ENCODE data around the gene MAST4.

The MAST4 gene

DNA sequence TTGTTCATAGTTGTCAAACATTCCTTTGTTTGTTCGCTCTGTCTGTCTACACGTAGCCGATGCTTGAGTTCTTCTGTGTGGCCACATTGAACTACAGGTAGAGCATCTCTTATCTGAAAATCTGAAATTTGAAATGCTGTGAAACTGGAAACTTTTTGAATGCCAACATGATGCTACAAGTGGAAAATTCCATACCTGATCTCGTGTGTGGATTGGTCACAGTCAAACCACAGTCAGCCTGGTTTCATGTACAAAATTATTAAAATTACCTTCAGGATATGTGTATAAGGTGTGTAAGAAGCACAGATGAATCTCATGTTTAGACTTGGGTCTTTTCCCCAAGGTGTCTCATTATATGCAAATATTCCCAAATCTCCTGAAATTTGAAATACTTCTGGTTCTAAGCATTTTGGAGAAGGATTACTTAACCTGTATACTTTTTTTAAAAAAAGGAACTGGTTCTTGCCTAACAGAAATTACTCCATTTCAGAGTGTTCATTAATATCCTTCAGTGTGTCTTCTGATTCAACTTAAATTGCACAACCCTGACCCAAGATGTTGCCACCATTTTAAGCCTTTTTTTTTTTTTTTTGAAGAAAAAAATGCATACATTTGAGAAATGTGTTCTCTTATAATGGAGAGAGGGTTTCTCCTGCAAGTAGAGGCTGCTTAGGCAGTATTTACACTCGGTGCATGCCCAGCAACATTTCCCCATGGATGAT lies 254.3 kb downstream of the MAST4 start:
- DNase-seq, result no peak

DNA sequence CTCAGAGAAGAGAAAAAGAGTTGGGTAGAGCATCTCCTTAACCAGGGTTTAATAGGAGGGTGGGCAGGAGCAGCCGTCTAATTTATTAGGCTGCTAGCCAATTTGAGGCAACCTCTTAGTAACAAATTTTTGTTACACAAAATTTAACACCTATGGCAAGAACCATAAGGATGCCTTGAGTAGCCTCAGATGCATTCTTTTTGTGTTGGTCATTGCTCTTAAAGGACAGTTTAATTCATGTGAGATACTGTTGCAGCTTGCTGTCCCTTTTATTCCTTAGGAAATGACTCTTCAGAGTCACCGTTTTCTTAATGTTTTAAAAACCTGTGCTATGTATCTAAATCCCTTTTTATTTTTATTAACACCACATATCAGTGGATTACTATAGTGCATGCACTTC lies 255.1 kb downstream of the MAST4 start:
- DNase-seq, result no peak

DNA sequence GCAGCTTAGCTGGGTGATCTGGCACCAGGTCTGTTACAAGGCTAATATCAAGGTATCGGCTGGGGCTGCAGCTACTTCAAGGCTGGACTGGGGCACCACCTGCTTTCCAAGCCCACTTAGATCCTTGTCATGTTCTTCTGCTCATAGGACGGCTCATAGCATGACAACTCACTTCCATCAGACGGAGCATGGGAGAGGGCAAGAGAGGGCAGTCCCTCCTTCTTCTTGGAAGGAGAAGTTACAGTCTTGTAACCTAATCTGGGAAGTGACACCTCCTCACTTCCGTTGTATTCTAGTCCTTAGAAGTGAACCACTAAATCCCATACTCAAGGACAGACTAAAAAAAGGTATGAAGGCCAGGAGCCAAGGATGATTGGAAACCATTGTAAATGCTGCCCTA lies 258.2 kb downstream of the MAST4 start:
- DNase-seq, result no peak

DNA sequence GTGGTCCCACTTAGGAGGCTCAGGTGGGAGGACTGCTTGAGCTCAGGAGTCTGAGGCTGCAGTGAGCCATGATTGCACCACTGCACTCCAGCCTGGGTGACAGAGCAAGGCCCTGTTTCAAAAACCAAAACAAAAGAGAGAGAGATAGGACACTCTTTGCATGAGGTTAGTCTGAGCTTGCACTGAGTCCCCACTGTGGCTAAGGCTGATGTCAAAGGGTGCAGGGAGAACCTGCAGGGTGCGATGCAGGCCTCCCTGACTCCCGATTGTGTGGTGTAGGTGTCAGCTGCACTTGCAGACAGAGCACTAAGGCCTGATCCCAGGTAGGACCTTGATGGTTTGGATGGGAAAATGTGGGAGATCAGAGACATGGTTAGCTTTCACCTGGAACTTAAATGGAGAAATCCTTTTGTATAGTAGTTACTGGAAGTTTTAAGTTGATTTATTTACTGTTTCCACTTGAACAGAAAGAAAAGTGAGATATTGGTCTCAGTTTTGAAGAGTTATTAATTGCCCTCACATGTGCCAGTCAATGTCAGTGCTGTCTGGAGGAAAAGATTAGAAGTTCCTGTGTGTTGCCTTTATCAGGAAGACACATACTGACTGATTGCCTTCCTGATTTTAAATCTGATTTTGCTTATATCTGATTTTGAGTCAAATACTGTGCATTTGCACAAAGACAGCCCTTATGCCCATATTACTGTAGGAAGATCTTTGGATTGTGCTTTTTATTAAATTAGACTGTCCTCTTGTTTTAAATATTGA lies 260.0 kb downstream of the MAST4 start:
- DNase-seq, result no peak

DNA sequence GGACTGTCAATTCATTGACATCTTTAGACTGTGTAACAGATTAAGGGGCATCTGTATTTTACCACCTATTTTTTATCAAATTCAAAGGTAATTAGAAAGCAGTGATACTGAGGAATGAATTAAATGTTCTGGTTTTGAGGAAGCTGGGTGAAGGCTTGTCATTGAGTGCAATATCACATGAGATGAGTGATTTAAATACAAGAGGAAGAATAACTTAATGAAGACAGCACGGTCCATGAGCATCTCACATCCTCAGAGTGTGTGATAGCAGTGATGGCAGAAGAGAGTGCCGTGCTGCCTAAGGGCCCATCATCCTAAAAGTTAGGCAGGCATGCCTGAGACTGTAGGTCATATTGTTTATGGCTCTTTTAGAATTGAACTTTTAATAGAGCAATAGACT lies 263.3 kb downstream of the MAST4 start:
- DNase-seq, result no peak

DNA sequence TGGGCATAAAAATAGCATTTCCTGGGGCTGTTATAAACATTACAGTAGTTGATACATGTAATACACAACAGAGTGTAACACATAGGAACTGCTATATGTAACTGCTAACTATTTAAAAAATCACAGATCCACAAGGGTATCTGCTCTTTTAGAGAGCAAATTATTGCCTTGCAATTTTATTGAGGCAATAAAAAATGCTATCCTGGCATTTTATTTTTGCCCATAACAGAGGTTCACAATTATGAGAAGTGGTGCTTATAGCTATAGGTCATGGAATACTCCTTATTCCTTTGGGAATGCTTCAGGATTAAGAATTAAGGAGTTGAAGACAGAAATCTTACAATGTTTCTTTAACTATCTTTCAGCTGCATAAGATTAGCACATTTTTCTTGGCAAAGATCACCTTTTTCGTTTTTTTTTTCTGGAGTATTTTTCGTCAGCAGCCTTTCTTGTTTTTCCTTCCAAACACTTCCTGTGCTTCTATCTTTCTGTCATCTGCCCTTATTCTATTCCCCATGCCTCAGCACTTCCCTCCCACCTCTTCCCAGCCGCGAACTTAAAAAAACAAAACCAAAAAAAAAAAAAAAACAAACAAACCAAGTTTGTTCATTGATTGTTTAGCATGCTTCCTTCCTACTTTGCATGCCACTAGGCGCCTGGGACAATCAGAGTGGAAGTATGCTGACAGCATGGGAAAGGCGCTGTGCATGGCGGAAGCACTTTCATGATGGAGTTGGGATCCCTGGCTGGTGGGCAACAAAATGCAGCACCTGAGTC lies 264.2 kb downstream of the MAST4 start:
- no peak for DNase-seq

DNA sequence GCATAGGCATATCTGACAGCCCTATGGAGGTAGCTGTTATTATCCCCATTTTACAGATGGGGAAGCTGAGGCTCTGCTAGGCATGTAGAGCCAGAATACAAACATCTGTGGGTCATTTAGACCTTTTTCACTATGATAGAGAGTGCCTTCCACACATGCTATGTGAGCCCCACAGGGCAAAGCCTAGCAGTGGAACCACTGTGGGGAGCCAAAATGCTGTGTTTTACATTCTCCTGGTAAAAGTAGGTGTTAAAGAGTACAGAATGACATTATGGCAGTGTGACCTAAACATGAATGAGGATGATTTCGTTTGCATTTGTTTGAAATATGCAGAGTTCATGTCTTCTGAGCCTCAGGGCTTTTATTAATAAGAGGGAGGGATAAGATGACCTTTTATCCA lies 265.2 kb downstream of the MAST4 start:
- no peak for DNase-seq

DNA sequence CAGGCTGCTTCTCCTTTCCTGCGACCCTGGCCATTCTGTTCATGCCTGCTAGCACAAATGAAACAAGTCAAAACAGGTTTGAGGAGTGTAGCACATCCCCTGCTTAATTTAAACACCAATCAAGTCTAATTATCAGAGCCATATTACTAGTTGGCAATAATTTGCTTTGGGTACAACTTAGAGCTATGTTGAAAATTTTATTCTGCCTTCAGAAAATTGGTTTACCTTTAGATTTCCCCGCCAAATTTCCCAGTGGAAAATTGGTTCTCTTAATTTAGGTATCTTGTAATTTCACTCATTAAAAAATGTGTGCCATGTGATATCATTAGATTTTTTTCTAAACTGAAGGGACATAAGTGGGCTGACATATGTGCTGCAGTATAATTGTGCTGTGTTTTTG lies 265.8 kb downstream of the MAST4 start:
- DNase-seq, result no peak

DNA sequence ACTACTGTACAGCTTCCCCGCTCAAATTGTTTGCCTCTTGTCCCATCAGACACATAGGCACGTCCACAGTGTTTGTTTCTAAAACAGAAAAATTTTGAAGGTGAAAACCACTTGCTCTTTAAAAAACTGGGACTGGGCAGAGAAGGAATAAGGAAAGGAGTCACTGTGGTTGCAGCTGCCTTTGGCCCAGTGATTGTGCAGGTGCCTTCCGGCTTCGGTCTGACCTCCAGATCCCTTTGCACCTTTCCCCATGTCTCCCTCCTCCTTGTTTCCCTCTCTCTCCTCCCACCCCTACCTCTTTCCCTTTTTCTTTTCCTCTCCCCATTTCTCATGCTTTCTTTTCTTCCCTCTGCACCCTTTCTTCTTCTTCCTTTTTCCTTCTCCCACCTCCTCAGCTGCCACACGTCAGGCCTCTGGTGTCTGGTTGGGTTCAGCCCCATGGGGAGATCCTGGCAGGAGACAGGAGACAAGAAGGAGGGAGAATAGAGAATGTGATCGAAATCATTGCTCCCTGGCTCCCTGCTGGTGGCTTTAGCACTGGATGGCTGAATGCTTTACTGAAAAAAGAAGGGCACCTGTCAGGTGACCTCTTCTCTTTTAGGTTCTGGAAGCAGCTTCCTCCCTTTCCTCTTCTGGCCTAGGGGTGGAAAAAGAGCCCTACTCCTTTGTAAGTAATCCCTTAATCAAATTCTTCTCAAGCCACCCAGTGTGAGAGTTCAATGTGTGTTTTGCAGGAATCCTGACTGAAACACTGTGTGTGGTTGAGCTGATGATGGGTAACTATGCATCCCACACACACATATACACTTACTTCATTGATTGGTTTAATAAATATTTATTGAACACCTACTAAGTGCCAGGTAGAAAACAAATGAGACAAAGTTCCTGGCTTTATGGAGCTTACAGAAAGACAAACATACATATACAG lies 267.3 kb downstream of the MAST4 start:
- no peak for DNase-seq

DNA sequence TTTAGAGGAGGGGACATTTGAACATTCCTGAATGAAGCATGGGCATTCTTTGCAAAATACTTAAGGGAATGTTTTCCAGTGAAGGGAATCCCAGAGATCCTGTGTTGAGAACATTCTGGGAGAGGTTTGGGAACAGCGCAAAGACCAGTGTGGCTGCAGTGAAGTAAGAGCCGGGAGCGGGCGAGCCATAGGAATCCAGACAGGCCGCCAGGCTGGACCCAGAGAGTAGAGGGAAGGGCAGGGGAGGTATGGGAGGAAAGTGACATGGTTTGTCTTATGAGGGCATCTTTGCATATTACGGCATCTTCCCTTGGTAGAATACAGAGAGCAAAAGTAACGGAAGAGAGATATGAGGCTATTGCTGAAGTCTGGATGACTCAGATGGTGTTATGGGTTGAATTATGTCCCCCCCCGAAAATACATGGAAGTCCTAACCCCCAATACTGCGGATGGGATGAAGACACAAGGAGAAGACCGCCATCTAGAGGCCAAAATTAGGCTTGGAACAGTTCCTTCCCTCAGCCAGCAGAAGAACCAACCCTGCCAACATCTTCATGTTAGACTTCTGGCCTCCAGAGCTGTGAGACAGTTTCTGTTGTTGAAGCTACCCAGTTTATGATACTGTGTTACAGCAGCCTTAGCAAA lies 268.2 kb downstream of the MAST4 start:
- no peak for DNase-seq

DNA sequence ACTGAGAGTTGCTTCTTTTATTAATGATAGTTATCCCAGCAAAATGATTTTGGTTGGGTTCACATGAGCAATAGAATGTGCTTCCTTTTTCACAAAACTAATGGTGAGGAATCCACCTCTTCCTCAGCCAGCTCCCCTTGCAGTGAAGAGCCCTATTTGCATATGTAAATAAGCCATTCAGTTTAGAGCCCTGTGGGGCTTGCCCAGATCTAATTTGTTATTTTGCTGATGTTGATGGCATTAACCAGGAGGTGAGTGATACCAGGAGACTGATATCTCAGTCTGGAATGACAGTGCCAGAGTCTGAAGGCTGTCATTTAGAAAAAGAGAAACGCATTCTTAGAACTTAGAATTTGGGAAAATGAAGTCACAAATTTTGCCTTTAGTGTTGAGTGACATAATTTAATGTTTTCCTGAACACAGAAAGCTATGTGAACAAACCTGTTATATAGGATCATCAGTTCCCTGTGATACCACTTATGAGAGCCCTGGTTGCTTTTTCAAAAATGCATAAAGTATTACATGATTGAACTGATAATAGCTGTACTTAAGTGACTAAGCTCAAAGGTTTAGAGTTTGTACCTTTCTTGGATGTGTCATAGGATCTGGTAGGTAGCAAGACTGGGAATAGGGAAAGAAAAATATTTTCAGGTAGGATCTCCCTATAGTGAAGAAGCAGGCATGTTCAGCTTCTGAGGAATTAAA lies 271.6 kb downstream of the MAST4 start:
- DNase-seq, result no peak

DNA sequence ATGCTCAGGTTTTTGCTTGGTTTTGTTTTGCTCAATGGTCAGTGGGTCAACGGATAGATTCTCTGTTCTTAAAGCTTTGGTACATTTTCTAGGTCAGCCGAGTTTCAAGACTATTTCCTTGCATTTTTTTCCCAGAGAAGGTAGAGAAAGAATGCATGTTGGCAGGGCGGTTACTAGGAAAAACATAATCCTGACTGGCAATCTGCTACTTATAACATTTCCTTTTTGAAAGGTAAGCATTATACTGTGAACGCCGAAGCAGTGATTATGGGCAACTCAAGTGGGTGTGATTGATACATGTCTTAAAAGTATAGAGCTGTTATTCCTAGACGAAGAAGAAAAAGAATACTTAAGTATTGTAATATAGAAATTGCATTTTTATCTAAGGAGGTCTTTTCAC lies 273.2 kb downstream of the MAST4 start:
- DNase-seq, result no peak

DNA sequence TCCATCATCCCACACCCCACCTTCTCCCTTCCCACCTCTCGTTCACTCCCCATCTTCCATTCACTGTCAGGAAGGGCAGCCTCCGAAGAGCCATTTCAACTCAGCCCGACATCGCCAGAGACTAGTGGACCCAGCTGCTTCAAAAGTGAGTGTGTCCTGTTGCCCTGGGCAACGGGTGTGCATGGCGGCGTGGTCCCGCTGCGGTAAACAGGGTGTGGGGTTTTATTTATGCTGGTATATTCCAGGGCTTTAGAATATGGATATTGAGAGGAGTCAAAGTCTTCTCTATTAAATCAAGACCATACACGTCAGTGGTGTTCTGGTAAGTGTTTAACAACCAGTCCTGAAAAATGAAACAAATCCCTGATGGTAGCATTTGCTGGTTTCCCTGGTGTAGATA lies 274.5 kb downstream of the MAST4 start:
- DNase-seq, result no peak

DNA sequence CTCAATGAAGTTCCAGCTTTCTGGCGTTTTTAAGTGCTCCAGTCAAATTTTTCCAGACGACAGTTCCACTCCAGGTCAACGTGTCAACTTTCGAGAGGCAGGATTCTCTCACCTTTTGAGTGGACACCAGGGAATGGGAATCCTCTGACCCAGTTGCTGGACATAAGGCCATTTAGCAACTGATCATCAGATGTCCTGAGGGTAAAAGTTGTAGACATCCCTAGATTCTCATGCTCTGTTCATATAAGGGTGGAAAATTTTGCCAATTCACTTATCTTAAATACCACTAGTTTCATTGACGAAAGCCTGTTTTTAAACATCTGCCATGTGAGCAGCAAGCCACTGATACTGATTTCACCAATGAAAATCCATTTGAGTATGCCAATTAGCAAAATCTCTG lies 275.5 kb downstream of the MAST4 start:
- DNase-seq, result no peak

DNA sequence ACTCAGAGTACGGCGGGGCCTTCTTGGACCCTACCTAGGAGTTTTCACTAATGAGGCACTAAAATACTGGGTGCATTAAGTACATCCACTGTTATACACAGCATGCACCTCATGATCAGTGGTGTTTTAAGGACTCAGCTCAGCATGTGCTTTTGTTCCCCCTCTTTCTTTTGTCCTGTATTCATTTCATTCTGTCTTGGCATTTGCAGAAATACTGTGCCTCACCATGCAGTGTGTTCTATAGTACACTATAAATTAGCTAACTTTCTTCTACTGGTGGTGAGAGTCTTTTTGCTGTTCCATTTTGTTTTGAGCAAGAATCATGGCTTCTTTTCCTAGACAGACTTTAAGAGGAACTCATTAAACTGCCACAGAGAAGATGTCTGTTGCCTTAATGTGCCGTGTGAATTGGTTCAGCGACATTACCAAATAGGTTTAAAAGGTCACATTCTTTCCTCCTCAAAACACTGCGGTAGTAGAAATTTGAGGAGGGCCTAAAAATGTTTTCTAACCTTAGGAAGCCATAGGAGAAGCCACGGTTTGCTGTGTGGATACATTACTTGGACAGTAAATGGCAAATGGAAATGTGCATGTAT lies 276.6 kb downstream of the MAST4 start:
- DNase-seq, result no peak

DNA sequence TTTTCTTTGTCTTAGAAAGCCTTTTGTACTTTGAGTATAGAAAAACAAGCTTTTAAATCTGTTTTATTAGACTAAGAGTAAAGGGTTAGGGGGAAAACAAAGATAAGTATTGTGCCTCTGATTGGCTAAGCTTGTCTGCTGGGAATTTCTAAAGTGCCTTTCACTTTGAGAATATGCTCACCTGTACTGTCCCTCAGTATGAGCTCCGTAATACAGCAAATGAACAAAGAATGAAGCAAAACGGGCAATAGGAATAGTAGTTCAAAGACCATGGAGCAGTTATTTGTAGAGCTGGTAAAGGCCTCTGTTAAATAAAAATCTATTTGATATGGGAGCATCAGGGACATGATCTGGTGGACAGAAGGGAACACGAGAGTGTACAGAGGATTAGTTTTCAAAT lies 277.8 kb downstream of the MAST4 start:
- DNase-seq, result no peak

DNA sequence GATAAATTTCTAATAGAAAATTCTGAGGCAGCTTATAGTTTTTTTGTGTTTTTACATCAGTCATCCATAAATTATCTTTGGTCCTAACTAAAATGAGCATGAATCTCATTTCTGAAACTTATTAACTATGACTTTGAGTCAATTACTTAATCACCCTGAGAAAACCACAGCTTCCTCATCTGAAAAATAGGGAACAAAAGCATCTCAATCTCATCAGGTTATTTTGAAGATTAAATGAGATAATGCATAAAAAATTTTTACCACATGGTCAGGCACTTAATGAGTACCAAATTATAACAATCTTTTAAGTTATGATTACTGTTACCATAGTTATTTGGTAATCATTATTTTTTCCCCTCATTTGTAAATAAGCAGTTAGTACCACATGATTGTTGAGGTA lies 279.1 kb downstream of the MAST4 start:
- no peak for DNase-seq

DNA sequence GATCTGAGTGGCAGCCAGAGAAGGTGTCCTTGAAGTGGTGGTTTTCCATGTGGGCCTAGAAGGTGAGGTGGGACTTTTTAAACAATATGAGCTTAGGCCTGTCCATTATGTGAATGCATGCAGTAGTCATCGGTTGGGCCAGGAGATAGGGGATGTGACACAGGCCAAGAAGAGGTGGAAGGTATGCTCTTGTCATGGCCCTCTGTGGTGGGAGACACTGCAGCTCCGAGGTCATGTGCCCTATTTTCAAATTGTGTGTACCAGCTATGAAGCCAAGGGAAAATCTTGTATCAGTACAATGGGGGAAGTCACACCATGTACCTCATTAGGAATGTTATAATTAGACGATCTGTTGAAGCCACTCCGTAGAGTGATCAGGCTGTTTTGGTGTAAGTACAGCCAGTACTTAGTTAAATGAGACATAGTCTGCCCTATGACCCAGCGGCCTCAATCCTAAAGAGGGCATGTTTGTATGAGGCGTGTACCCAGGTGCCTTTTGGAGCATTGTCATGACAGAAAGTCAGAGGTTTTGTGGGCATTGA lies 280.1 kb downstream of the MAST4 start:
- no peak for DNase-seq

DNA sequence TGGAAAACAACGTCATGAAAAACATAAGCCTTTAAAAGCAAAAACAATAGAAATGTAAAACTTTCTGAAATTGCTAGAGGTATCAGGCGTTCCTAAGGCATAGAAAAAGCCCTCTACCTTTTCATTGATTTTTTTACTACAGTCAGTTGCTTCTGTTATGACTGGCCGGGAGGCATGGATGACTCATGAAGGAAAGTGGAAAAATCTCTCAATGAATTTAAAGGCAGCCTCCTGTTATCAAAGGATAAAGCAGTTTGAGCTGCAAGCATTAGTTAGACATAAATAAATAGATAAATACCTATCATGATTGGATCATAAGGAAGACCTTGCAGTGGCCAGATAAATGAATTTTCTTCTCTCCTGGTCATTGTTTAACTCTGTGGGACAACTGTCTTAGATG lies 281.6 kb downstream of the MAST4 start:
- DNase-seq, result no peak

DNA sequence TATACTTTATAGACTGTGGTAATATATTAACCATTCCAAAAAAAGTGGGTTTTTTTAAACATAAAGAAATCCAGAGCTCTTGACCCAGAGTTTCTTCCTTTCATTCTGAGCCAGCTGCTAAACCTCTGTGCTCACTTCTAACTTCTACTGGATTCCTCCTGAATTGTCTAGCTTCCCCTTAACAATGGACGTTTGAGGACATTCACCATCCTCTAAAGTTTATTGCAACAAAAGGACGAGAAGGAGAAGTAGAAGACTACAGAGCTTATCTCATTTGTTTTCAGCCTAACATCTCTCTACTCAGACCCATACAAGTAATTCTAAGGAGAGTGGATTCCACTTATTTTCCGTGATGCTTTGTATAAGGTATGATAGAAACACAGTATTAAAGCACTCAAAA lies 284.2 kb downstream of the MAST4 start:
- no peak for DNase-seq

Data from SHP77 treated with DMSO at 0.1 percent for 48 hours (cell line).